GM18517 (cell line): ENCODE measurements around the gene DCLRE1A.

Source experiments
- ATAC-seq: cut with Tn5 transposase; IDR thresholded peaks from one replicate; pipeline ENCODE4 v1.9.1; 2021; ENCODE audit warnings: mild to moderate bottlenecking, moderate library complexity; ENCODE audit not compliant: unreplicated experiment

The DCLRE1A gene

GRCh38 chr10:113801569-113801968 lies 52.3 kb downstream of the DCLRE1A start:
- ATAC-seq, result no peak

- no peak for ATAC-seq
Measured at GRCh38 chr10:113791691-113792090, 62.2 kb downstream of the DCLRE1A start.

GRCh38 chr10:113788604-113789083 lies 65.2 kb downstream of the DCLRE1A start:
- ATAC-seq, result peak; percentile 81
